ENCODE results near the gene XAGE1B.
"Not testable (repeated sequence)": the region's sequence is repeated elsewhere in the genome, so short reads cannot be mapped to it uniquely, and the experiment has no call there.

The XAGE1B gene, protein sequence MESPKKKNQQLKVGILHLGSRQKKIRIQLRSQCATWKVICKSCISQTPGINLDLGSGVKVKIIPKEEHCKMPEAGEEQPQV

DNA sequence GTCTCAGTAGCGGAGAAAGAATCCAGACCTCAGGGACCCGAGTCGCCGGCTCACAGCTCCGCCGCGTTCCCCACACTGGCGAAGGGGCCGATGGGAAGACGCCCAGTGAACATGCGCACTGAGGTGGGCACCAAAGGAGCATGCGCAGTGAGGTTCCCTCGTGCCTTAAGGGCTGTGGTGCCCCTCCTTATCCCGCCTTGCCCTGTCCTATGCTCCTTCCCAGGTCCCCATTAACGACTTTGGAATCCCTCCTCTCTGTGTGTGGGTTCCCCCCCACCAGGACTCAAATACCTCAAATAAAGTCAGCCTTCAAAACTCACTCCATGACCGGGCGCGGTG, at the start of gene XAGE1B:
Gene XAGE1B (minus strand): TSS at position 77 of the 339 bp plus-strand sequence. CDS start 1,536 bp downstream, outside the sequence.
- not testable (repeated sequence) for DNase-seq

GRCh38 chrX:52563105-52563504, 46.2 kb upstream of the XAGE1B start:
- DNase-seq = no peak

- no peak for DNase-seq
These were observed 41.3 kb upstream of the XAGE1B start for GRCh38 chrX:52558140-52558539.

- no peak for DNase-seq
These were observed 39.9 kb upstream of the XAGE1B start for GRCh38 chrX:52556741-52557140.

DNA sequence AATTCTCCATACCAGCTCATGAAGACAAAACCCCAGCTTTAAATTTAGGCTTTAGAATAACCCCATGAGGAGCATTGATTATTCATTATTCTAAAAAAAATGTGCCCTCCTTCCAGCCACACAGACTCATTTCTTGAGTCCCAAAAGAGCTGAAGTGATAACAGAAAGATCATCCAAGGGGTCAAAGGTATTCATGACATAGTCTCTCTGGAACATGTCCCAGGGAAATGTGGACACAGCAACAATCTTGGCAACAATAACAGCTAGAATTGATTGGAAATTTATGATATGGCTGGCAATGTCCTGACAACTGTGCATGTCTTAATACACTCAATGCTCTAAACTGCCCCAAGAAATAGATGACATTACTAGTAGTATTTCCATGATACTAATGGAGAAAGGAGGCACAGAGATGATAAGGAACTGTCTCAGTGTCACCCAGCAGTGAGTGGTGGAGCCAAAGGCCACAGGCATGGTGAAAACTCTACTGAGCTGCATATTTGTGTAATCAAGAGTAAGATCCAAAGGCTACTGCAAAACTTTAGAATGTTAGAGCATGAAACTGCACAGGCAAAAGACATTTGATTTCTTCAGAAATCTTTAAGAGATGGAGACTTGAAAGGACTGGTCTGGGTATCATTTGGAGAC, 37.3 kb upstream of the XAGE1B start:
- DNase-seq = no peak

- DNase-seq = not testable (repeated sequence)
These were observed 31.9 kb upstream of the XAGE1B start for GRCh38 chrX:52548769-52549168.

- DNase-seq = no peak
These were observed 27.4 kb upstream of the XAGE1B start for GRCh38 chrX:52544147-52544840.

DNA sequence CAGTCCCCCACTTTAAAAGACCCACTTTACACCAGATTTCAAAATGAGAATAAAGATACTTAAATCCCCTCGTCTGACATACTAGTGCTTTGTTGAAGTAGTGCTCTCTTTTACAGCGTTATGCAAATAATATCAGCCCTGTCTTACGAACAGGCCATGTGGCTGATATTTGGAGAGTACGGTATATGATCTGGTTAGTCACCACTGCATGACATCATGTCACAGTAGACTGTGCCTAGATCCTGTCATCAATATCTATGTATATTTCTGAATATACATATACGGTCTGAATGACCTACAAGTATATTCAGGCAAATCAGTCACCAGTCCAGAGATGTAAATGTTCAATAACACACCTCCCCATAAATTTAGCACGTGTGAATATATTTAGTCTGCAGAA, 25.4 kb upstream of the XAGE1B start:
- DNase-seq = no peak

- DNase-seq = not testable (repeated sequence)
These were observed 24.2 kb upstream of the XAGE1B start for GRCh38 chrX:52541051-52541450.

- DNase-seq = not testable (repeated sequence)
These were observed 515 bp downstream of the XAGE1B start for GRCh38 chrX:52516110-52516986.

DNA sequence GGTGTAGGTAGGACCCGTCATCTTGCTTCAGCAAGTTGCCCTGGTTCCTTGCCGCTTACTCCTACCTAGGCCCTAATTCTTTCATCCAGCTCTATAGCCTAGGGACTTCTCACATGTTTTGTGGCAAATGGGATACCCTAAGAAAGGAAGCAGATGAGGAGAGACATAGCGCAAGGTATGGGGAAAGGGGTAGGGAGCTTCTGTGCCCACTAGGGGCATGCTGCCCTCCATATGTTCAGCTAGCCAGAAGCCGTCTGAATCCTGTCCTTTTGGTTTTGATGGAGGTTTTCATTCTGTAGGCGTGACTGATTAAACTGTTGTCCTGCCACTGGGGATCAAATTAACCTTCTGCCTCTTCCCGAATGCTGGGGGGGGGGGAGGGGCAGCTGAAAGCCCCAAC, 5.7 kb downstream of the XAGE1B start:
- DNase-seq = not testable (repeated sequence)

GRCh38 chrX:52509916-52510315, 6.9 kb downstream of the XAGE1B start:
- no peak for DNase-seq

- DNase-seq = no peak
These were observed 9.5 kb downstream of the XAGE1B start for GRCh38 chrX:52507331-52507730.

- no peak for DNase-seq
These were observed 12.3 kb downstream of the XAGE1B start for GRCh38 chrX:52504551-52504950.

DNA sequence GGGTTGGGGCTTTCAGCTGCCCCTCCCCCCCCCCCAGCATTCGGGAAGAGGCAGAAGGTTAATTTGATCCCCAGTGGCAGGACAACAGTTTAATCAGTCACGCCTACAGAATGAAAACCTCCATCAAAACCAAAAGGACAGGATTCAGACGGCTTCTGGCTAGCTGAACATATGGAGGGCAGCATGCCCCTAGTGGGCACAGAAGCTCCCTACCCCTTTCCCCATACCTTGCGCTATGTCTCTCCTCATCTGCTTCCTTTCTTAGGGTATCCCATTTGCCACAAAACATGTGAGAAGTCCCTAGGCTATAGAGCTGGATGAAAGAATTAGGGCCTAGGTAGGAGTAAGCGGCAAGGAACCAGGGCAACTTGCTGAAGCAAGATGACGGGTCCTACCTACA, 15.5 kb downstream of the XAGE1B start:
- not testable (repeated sequence) for DNase-seq

DNA sequence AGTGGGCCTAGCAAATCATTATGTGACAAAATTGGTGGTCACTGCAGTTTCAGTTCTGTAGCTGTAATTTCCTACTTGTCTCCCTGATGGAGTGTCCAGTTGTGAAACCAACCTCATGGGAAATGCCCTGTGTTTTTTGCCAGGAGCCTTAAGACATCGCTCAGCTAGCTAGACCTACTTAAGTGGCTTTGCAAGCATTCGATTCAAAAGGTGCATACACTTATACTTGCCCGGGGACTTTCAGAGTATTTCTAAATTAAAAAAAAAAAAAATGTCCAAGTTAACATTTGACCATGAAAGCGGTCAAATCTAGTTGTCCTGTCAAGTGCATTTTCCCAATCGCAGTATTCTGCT, 20.5 kb downstream of the XAGE1B start:
- DNase-seq = not testable (repeated sequence)

GRCh38 chrX:52495545-52496418, 21.1 kb downstream of the XAGE1B start, which contains the start of gene XAGE1A:
XAGE1A (plus strand) TSS chrX:52495808; CDS start chrX:52497362, 1,554 bp downstream.
- not testable (repeated sequence) for DNase-seq

DNA sequence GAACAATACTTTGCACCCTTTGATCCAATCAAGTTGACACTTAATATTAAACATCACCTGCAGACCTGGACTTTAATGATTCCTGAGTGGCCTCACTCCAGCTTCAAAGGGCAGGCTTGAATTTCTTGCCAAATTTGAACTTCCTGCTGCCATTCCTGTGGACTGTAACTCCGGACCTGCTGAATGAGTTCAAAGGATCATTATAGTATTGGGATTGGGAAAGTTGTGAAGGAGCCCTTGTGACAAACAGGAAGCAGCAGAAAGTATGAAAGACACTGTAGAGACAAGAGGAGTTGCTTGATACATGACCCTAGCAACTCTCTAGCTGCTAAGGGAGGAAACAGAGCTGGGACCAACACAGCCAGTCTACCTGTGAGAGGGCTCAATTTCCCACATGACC, 45.6 kb downstream of the XAGE1B start:
- DNase-seq = not testable (repeated sequence)
